ENCODE results near the gene ATP8B3.

Gene ATP8B3

DNA sequence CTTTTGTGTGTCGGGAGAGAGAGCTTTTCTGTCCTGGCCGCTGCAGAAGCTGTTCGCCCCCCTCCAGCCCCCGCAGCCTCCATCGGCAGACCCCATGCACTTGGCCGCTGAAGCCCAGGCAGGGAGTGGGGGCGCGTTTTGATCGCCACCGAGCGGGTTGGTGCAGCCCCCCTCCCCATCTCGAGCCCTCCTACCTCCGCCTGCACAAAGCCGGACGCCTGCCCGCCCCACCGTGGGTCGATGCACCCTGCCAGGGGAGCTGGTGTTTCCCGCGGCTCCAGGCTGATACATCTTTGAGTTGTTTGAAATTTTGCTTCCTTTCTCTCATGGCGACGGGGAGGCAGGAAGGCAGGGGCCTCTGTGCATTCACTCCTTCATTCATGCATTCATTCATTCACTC is 75.1 kb downstream of the ATP8B3 start (continued):
- TF ChIP-seq, protein P1, sequence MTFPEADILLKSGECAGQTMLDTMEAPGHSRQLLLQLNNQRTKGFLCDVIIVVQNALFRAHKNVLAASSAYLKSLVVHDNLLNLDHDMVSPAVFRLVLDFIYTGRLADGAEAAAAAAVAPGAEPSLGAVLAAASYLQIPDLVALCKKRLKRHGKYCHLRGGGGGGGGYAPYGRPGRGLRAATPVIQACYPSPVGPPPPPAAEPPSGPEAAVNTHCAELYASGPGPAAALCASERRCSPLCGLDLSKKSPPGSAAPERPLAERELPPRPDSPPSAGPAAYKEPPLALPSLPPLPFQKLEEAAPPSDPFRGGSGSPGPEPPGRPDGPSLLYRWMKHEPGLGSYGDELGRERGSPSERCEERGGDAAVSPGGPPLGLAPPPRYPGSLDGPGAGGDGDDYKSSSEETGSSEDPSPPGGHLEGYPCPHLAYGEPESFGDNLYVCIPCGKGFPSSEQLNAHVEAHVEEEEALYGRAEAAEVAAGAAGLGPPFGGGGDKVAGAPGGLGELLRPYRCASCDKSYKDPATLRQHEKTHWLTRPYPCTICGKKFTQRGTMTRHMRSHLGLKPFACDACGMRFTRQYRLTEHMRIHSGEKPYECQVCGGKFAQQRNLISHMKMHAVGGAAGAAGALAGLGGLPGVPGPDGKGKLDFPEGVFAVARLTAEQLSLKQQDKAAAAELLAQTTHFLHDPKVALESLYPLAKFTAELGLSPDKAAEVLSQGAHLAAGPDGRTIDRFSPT (tag by site-specific recombination; IDR thresholded peaks at IDR 0.05): no peak
- TF ChIP-seq RBAK (tag by site-specific recombination; IDR thresholded peaks at IDR 0.05) (no peak), ZNF610 (tag by site-specific recombination; IDR thresholded peaks at IDR 0.05; ENCODE audit: borderline replicate concordance) (no peak), ZNF654 (tag by site-specific recombination; IDR thresholded peaks at IDR 0.05; ENCODE audit: low read depth) (no peak), ZNF501 (tag by site-specific recombination; IDR thresholded peaks at IDR 0.05) (no peak), ZNF175 (tag by site-specific recombination; IDR thresholded peaks at IDR 0.05) (no peak)
- TF ChIP-seq, protein P2, sequence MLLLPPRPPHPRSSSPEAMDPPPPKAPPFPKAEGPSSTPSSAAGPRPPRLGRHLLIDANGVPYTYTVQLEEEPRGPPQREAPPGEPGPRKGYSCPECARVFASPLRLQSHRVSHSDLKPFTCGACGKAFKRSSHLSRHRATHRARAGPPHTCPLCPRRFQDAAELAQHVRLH (tag by site-specific recombination; IDR thresholded peaks at IDR 0.05): no peak
- TF ChIP-seq, protein P3, sequence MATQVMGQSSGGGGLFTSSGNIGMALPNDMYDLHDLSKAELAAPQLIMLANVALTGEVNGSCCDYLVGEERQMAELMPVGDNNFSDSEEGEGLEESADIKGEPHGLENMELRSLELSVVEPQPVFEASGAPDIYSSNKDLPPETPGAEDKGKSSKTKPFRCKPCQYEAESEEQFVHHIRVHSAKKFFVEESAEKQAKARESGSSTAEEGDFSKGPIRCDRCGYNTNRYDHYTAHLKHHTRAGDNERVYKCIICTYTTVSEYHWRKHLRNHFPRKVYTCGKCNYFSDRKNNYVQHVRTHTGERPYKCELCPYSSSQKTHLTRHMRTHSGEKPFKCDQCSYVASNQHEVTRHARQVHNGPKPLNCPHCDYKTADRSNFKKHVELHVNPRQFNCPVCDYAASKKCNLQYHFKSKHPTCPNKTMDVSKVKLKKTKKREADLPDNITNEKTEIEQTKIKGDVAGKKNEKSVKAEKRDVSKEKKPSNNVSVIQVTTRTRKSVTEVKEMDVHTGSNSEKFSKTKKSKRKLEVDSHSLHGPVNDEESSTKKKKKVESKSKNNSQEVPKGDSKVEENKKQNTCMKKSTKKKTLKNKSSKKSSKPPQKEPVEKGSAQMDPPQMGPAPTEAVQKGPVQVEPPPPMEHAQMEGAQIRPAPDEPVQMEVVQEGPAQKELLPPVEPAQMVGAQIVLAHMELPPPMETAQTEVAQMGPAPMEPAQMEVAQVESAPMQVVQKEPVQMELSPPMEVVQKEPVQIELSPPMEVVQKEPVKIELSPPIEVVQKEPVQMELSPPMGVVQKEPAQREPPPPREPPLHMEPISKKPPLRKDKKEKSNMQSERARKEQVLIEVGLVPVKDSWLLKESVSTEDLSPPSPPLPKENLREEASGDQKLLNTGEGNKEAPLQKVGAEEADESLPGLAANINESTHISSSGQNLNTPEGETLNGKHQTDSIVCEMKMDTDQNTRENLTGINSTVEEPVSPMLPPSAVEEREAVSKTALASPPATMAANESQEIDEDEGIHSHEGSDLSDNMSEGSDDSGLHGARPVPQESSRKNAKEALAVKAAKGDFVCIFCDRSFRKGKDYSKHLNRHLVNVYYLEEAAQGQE (tag by site-specific recombination; IDR thresholded peaks at IDR 0.05): no peak

DNA sequence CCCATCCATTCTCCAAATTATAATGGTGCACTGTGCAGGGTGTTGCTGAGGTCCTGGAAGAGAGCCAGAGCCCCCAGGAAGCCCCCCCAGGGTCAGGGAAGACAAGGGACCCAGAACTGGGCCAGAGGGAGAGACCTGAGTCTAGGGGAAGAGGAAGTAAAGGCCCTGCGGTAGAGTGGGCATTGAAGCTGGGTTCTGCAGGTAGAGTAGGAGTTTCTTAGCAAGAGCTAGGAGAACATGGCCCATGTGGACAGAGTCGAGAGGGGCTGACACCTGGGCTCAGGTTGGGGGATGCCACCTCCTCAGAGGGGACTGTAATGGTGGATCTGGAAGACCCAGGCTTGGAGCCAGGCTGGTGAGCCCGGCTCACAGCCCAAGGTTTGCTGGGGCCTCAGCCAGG is 75.8 kb downstream of the ATP8B3 start:
- Histone ChIP-seq H3K36me3 (ENCODE audit: control insufficient read depth in 2 of 2, insufficient read depth in 1 of 2, low read length in 2 of 2) (no peaks in the 10 kb centered on the region), H3K27ac (ENCODE audit: extremely low read depth, low read depth, low read length) (no peak overlapping the region), H3K9me3 (ENCODE audit: control insufficient read depth, insufficient read depth, low read depth, low read length) (no peaks in the 10 kb centered on the region), H3K4me1 (ENCODE audit: control insufficient read depth, insufficient read depth, low read length) (no peaks in the 10 kb centered on the region), H3K4me3 (ENCODE audit: low read depth, low read length) (no peak overlapping the region)
- CTCF ChIA-PET: interaction anchor here (0.6 to 0.7 kb wide), 2 partner anchors 290 to 1299 kb away, joined by 3 read pairs; no protein-coding TSS in a partner anchor
- POLR2A ChIA-PET: no interaction called here
- peak; percentile 32; the same call in 1 of the 2 replicates for TF ChIP-seq ZNF623 (tag by site-specific recombination; IDR thresholded peaks at IDR 0.05)
- TF ChIP-seq, protein P4, sequence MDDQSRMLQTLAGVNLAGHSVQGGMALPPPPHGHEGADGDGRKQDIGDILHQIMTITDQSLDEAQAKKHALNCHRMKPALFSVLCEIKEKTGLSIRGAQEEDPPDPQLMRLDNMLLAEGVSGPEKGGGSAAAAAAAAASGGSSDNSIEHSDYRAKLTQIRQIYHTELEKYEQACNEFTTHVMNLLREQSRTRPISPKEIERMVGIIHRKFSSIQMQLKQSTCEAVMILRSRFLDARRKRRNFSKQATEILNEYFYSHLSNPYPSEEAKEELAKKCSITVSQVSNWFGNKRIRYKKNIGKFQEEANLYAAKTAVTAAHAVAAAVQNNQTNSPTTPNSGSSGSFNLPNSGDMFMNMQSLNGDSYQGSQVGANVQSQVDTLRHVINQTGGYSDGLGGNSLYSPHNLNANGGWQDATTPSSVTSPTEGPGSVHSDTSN (CRISPR knock-in tag; IDR thresholded peaks at IDR 0.05): no peak
- peak; percentile 97 for TF ChIP-seq ZFP3 (tag by site-specific recombination; IDR thresholded peaks at IDR 0.05; ENCODE audit: low read depth)
- no peak for TF ChIP-seq ZNF274 (IDR thresholded peaks at IDR 0.05; ENCODE audit: low read length)
- no peak for TF ChIP-seq ZNF274 (tag by site-specific recombination; IDR thresholded peaks at IDR 0.05; ENCODE audit: borderline replicate concordance)

DNA sequence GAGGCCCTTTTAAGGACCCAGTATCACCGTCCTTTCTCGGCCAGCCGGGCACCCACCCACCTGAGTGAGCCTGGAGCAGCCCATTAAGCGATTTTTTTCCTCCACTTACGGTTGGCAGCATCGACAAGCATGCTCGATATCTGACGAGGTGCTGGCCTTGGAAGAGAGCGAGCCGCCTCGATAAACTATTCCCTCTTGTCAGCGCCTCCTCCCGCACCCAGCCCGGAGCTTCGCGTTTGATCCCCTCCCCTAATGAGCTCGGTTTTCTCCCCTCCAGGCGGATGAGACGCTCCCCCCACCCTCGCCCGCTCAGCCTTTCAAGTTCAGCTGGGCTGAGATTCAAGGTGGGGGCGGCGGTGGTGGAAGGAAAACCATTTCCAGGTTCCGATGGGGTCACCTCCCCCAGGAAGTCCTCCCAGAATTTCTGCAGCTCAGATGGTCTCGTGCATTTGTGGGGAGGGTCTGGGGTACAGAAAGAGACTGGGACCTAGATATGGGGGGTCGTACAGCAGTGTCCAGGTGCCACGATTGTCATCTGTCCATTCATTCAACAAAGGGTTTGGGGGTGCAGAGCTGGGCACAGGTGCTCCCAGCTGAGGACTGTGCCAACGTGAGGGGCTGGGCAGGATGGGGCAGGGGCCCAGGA is 77.6 kb downstream of the ATP8B3 start:
- POLR2A ChIA-PET: interaction anchor here (0.5 to 0.7 kb wide), 2 partner anchors 12 to 93 kb away, joined by 3 to 4 read pairs; no protein-coding TSS in a partner anchor

More for the DNA sequence above, 77.6 kb downstream of the ATP8B3 start:
- CTCF ChIA-PET: no interaction called here
- Histone ChIP-seq H3K27ac (ENCODE audit: extremely low read depth, low read depth, low read length) (no peak overlapping the region), H3K4me1 (ENCODE audit: control insufficient read depth, insufficient read depth, low read length) (no peaks in the 10 kb centered on the region), H3K36me3 (ENCODE audit: control insufficient read depth in 2 of 2, insufficient read depth in 1 of 2, low read length in 2 of 2) (no peaks in the 10 kb centered on the region), H3K4me3 (ENCODE audit: low read depth, low read length) (no peak overlapping the region), H3K9me3 (ENCODE audit: control insufficient read depth, insufficient read depth, low read depth, low read length) (no peaks in the 10 kb centered on the region)
- TF ChIP-seq EGR2 (tag by site-specific recombination; IDR thresholded peaks at IDR 0.05; ENCODE audit: low read depth): 0 out of 2 replicates have a peak, but pooled peaks have one; percentile 13
- TF ChIP-seq, protein P3 (tag by site-specific recombination; IDR thresholded peaks at IDR 0.05): no peak

Measured in HEK293 (cell line).